ENCODE measurements around the gene XPC.

The XPC gene

GRCh38 chr3:14223595-14223994 lies 45.2 kb upstream of the XPC start:
- no peak for DNase-seq
- Histone ChIP-seq H3K4me1 (no peaks in the 10 kb centered on the region), H3K4me3 (no peak overlapping the region), H3K36me3 (no peaks in the 10 kb centered on the region), H3K27me3 (peaks cover 0 to 6% of the 10 kb centered on the region in 2 donors), H3K9me3 (peaks cover 0 to 15% (median 0%) of the 10 kb centered on the region in 3 donors), H3K27ac (no peak overlapping the region)
- TF ChIP-seq CTCF (IDR thresholded peaks at IDR 0.05), result no peak
- intact Hi-C loops (cut with DNase I; ENCODE audit: low total_unique reads), result no loop called here

- Histone ChIP-seq H3K36me3 (no peaks in the 10 kb centered on the region), H3K4me3 (no peak overlapping the region), H3K27ac (no peak overlapping the region), H3K9me3 (peaks cover 0 to 15% (median 0%) of the 10 kb centered on the region in 3 donors), H3K27me3 (peaks cover 0 to 6% of the 10 kb centered on the region in 2 donors), H3K4me1 (no peaks in the 10 kb centered on the region)
- TF ChIP-seq CTCF (IDR thresholded peaks at IDR 0.05), result no peak
- no peak for DNase-seq
- intact Hi-C loops (cut with DNase I; ENCODE audit: low total_unique reads), result no loop called here
Measured at GRCh38 chr3:14222900-14223594, 44.6 kb upstream of the XPC start.

GRCh38 chr3:14222457-14222856 lies 44.1 kb upstream of the XPC start:
- Histone ChIP-seq H3K27me3 (peaks cover 0 to 6% of the 10 kb centered on the region in 2 donors), H3K4me1 (no peaks in the 10 kb centered on the region), H3K4me3 (no peak overlapping the region), H3K9me3 (peaks cover 0 to 15% (median 0%) of the 10 kb centered on the region in 3 donors), H3K27ac (no peak overlapping the region), H3K36me3 (no peaks in the 10 kb centered on the region)
- TF ChIP-seq CTCF (IDR thresholded peaks at IDR 0.05), result no peak
- DNase-seq, result no peak
- intact Hi-C loops (cut with DNase I; ENCODE audit: low total_unique reads), result no loop called here

GRCh38 chr3:14221902-14222301 lies 43.5 kb upstream of the XPC start:
- TF ChIP-seq CTCF (IDR thresholded peaks at IDR 0.05), result no peak
- no peak for DNase-seq
- intact Hi-C loops (cut with DNase I; ENCODE audit: low total_unique reads), result no loop called here
- H3K27me3 ChIP-seq, result peaks cover 0 to 6% of the 10 kb centered on the region in 2 donors
- peaks cover 0 to 15% (median 0%) of the 10 kb centered on the region in 3 donors for H3K9me3 ChIP-seq
- H3K4me3 ChIP-seq, result no peak overlapping the region
- no peak overlapping the region for H3K27ac ChIP-seq
- H3K36me3 ChIP-seq, result no peaks in the 10 kb centered on the region
- no peaks in the 10 kb centered on the region for H3K4me1 ChIP-seq

GRCh38 chr3:14220933-14221332 lies 42.5 kb upstream of the XPC start:
- TF ChIP-seq CTCF (IDR thresholded peaks at IDR 0.05), result no peak
- no peak for DNase-seq
- intact Hi-C loops (cut with DNase I; ENCODE audit: low total_unique reads), result no loop called here
- peaks cover 0 to 6% of the 10 kb centered on the region in 2 donors for H3K27me3 ChIP-seq
- no peaks in the 10 kb centered on the region for H3K4me1 ChIP-seq
- peaks cover 0 to 15% (median 0%) of the 10 kb centered on the region in 3 donors for H3K9me3 ChIP-seq
- H3K27ac ChIP-seq, result no peak overlapping the region
- H3K36me3 ChIP-seq, result no peaks in the 10 kb centered on the region
- H3K4me3 ChIP-seq, result no peak overlapping the region
